ENCODE data around the gene TSGA10IP. TPM values are rescaled to one million over a fixed set of nuclear protein-coding genes. Genes with fewer than 3 reads are reported as not detected.

Gene TSGA10IP
- total RNA-seq, 1 experiment from 2014 or later, result not detected

GRCh38 chr11:65917077-65917433, 28.2 kb upstream of the TSGA10IP start:
- in situ Hi-C loops (cut with HindIII; ENCODE audit: low sequenced_read_pairs), result no loop called here
- DNase-seq (ENCODE audit: low spot score), result no peak

- in situ Hi-C loops (cut with HindIII; ENCODE audit: low sequenced_read_pairs), result no loop called here
- DNase-seq (ENCODE audit: low spot score), result no peak
These were observed 27.7 kb upstream of the TSGA10IP start for GRCh38 chr11:65917434-65918210.

GRCh38 chr11:65918211-65919140, 26.8 kb upstream of the TSGA10IP start, which contains the start of gene C11orf68:
Gene C11orf68, minus strand, starts transcription at chr11:65919062. Its CDS starts 31 bp downstream, at chr11:65919031.
- in situ Hi-C loops (cut with HindIII; ENCODE audit: low sequenced_read_pairs), result no loop called here
- peak; percentile 36 for DNase-seq (ENCODE audit: low spot score)

- in situ Hi-C loops (cut with HindIII; ENCODE audit: low sequenced_read_pairs), result no loop called here
- DNase-seq (ENCODE audit: low spot score), result peak; percentile 99
These were observed 26.1 kb upstream of the TSGA10IP start, which contains the start of gene DRAP1 for GRCh38 chr11:65919141-65919572. Gene DRAP1, plus strand, starts transcription at chr11:65919426. Its CDS starts 76 bp downstream, at chr11:65919502.

GRCh38 chr11:65919573-65920371, 25.5 kb upstream of the TSGA10IP start:
- in situ Hi-C loops (cut with HindIII; ENCODE audit: low sequenced_read_pairs), result no loop called here
- DNase-seq (ENCODE audit: low spot score), result peak; percentile 33

GRCh38 chr11:65920372-65920802, 24.9 kb upstream of the TSGA10IP start:
- no peak for DNase-seq (ENCODE audit: low spot score)
- in situ Hi-C loops (cut with HindIII; ENCODE audit: low sequenced_read_pairs), result no loop called here

GRCh38 chr11:65921033-65921555, 24.2 kb upstream of the TSGA10IP start:
- DNase-seq (ENCODE audit: low spot score), result no peak
- in situ Hi-C loops (cut with HindIII; ENCODE audit: low sequenced_read_pairs), result no loop called here

- in situ Hi-C loops (cut with HindIII; ENCODE audit: low sequenced_read_pairs), result no loop called here
- no peak for DNase-seq (ENCODE audit: low spot score)
These were observed 23.4 kb upstream of the TSGA10IP start for GRCh38 chr11:65921876-65922275.

GRCh38 chr11:65922565-65922964, 22.7 kb upstream of the TSGA10IP start:
- in situ Hi-C loops (cut with HindIII; ENCODE audit: low sequenced_read_pairs), result no loop called here
- DNase-seq (ENCODE audit: low spot score), result no peak

GRCh38 chr11:65925397-65925796, 19.9 kb upstream of the TSGA10IP start:
- DNase-seq (ENCODE audit: low spot score), result no peak
- in situ Hi-C loops (cut with HindIII; ENCODE audit: low sequenced_read_pairs), result no loop called here

GRCh38 chr11:65927904-65928397, 17.3 kb upstream of the TSGA10IP start:
- no peak for DNase-seq (ENCODE audit: low spot score)
- in situ Hi-C loops (cut with HindIII; ENCODE audit: low sequenced_read_pairs), result no loop called here

- DNase-seq (ENCODE audit: low spot score), result no peak
- in situ Hi-C loops (cut with HindIII; ENCODE audit: low sequenced_read_pairs), result no loop called here
These were observed 16.6 kb upstream of the TSGA10IP start for GRCh38 chr11:65928667-65929066.

- in situ Hi-C loops (cut with HindIII; ENCODE audit: low sequenced_read_pairs), result no loop called here
- DNase-seq (ENCODE audit: low spot score), result no peak
These were observed 13.3 kb upstream of the TSGA10IP start for GRCh38 chr11:65931773-65932557.

- DNase-seq (ENCODE audit: low spot score), result no peak
- in situ Hi-C loops (cut with HindIII; ENCODE audit: low sequenced_read_pairs), result no loop called here
These were observed 12.7 kb upstream of the TSGA10IP start for GRCh38 chr11:65932558-65932919.

- in situ Hi-C loops (cut with HindIII; ENCODE audit: low sequenced_read_pairs), result no loop called here
- peak; percentile 72 for DNase-seq (ENCODE audit: low spot score)
These were observed 11.3 kb upstream of the TSGA10IP start for GRCh38 chr11:65934014-65934413.

- in situ Hi-C loops (cut with HindIII; ENCODE audit: low sequenced_read_pairs), result no loop called here
- no peak for DNase-seq (ENCODE audit: low spot score)
These were observed 7.5 kb upstream of the TSGA10IP start for GRCh38 chr11:65937766-65938165.

GRCh38 chr11:65941720-65942310, 3.5 kb upstream of the TSGA10IP start:
- in situ Hi-C loops (cut with HindIII; ENCODE audit: low sequenced_read_pairs), result no loop called here
- DNase-seq (ENCODE audit: low spot score), result no peak

- DNase-seq (ENCODE audit: low spot score), result no peak
- in situ Hi-C loops (cut with HindIII; ENCODE audit: low sequenced_read_pairs), result no loop called here
These were observed 2.7 kb upstream of the TSGA10IP start for GRCh38 chr11:65942531-65942930.

All from G401 (cell line).